NK-92 (cell line): ENCODE data around the gene MSH2.

Experiments used
- DNase-seq: peaks from one replicate; lab custom pipeline; 2025; ENCODE audit not compliant: unreplicated experiment; lab: John Stamatoyannopoulos, UW

Gene MSH2

DNA sequence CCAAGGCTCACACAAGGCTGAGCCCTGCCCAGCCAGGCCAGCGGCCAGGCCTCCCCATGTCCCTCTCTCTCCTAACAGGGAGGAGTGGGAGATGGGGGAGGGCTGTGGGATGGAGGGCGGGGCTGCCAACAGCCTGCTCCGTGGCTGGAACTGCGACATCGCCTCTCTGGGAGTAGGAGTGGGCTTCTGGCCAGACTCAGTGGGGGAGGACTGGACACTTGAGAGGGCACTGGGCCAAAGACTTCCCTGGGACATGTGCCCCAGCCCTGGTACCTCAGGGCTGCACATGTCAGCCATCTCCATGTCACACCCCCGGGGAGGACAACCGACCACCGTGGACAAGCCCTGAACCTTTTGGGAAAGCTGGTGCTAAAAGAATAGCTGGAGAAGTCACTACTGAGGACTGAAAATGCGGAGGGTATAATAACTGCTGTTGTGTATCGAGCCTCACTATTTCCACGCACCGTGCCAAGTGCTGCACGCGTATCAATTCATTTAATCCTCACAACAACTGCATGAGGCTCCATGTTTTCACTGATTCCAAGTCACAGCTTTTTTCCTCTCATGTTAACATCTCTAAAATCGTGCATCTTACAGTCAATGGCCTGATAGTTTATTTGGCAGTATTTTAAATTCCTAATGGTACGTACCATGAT lies 127.3 kb downstream of the MSH2 start:
- DNase-seq, result no peak

DNA sequence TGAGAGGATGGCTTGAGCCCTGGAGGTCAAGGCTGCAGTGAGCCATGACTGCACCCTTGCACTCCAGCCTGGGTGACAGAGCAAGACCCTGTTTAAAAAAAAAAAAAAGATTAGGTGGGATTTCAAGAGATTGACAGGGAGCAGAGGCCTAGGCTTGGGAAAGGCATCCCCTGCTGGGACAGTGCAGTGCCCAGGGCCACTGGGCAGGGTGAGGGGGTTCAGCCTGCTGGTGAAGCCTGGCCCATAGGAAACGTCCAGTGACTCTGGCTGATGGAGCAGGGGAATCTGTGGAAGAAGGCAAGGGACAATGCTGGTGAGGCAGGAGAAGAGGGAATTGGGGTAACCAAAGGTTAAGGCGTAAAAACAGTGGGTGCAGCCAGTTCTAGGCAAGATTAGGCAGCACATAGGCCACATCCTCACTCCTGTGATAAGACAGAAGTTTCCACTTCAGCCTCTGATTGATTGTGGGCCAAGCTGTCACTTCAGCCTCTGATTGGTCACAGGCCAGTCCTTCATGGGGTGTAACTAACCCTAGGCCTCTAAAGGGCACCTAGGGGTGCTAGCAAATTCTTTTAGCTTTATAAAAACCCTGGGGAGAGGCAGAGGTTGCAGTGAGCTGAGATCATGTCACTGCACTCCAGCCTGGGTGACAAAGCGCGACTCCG lies 128.6 kb downstream of the MSH2 start:
- no peak for DNase-seq
